Activated naive CD8-positive, alpha-beta T cell (primary cell): ENCODE measurements around the gene TMEM263.

ENCODE experiments used
- H3K27ac Mint-ChIP-seq: one replicate; pipeline ENCODE4 v1.8.0; 2021; ENCODE audit warnings: mixed read lengths
- H3K27me3 Mint-ChIP-seq: one replicate; pipeline ENCODE4 v1.8.0; 2021; ENCODE audit warnings: mixed read lengths
- H3K36me3 Mint-ChIP-seq: one replicate; pipeline ENCODE4 v1.8.0; 2021; ENCODE audit warnings: mixed read lengths
- H3K4me1 Mint-ChIP-seq: one replicate; pipeline ENCODE4 v1.8.0; 2021; ENCODE audit warnings: low read depth, mixed read lengths
- H3K4me3 Mint-ChIP-seq: one replicate; pipeline ENCODE4 v1.8.0; 2021; ENCODE audit warnings: mild to moderate bottlenecking, mixed read lengths
- H3K9me3 Mint-ChIP-seq: one replicate; pipeline ENCODE4 v1.8.0; 2021; ENCODE audit warnings: low read depth, mixed read lengths

The TMEM263 gene

DNA sequence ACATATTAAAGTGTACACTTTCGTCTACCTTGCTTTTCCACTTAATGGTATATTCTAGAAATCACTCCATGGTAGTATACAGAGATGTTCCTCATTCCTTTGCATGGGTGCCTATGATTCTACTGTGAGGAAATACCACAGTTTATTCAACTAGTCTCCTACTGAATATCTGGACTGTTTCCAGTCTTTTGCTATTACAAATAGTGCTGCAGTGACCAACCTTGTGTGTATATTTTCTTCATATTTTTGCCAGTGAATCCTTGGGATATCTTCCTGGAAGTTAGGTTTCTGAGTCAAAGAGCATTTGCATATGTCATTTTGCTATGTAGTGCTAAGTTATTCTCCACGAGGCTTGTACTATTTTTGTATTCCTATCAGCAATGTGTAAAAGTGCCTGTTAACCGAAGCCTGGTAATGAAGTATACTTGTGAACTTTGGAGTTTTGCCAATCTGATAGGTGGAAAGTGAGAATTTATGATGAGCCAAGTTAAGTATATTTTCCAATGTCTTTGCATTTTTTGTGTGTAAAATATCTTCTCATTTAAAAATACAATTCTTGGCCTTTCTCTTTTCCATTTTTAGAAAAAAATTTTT is 31.3 kb upstream of the TMEM263 start:
- H3K27me3 Mint-ChIP-seq, result peaks cover 16% of the 10 kb centered on the region

DNA sequence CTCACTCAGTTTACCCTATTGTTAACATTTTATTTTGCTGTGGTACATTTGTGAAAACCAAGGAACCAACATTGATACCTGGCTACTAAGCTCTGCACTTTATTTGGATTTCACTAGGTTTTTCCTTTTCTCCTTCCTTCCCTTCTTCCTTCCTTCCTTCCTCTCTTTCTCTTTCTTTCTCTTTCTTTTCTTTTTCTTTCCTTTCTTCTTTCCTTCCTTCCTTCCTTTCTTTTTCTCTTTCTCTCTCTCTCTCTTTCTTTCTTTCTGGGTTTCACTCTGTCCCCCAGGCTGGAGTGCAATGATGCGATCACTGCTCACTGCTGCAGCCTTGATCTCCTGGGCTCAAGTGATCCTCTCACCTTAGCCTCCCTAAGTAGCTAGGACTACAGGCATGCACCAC is 29.1 kb upstream of the TMEM263 start:
- H3K4me3 Mint-ChIP-seq, result no peak overlapping the region
- H3K9me3 Mint-ChIP-seq, result peaks cover 6% of the 10 kb centered on the region
- H3K4me1 Mint-ChIP-seq, result no peaks in the 10 kb centered on the region
- no peaks in the 10 kb centered on the region for H3K36me3 Mint-ChIP-seq
- no peak overlapping the region for H3K27ac Mint-ChIP-seq
- H3K27me3 Mint-ChIP-seq, result peaks cover 20% of the 10 kb centered on the region

More for the DNA sequence above, 31.3 kb upstream of the TMEM263 start:
- no peak overlapping the region for H3K27ac Mint-ChIP-seq
- no peak overlapping the region for H3K4me3 Mint-ChIP-seq
- H3K9me3 Mint-ChIP-seq, result peaks cover 6% of the 10 kb centered on the region
- H3K36me3 Mint-ChIP-seq, result no peaks in the 10 kb centered on the region
- peaks cover 1% of the 10 kb centered on the region for H3K4me1 Mint-ChIP-seq

DNA sequence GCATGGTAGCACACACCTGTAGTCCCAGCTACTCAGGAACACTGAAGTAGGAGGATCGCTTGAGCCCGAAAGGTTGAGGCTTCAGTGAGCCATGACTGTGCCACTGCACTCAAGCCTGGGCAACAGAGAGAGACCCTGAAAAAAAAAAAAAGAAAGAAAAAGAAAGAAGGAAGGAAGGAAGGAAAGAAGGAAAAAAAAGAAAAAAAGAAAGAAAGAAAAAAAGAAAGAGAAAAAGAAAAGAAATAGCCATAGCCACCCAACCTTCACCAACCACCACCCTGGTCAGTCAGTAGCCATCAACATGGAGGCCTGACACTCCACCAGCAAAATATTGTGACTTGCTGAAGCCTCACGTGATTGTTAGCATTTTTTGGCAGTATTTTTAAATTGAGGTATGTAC is 21.4 kb upstream of the TMEM263 start:
- no peaks in the 10 kb centered on the region for H3K36me3 Mint-ChIP-seq
- H3K4me3 Mint-ChIP-seq, result no peak overlapping the region
- H3K27me3 Mint-ChIP-seq, result peaks cover 7% of the 10 kb centered on the region
- H3K4me1 Mint-ChIP-seq, result no peaks in the 10 kb centered on the region
- no peak overlapping the region for H3K27ac Mint-ChIP-seq
- no peaks in the 10 kb centered on the region for H3K9me3 Mint-ChIP-seq

DNA sequence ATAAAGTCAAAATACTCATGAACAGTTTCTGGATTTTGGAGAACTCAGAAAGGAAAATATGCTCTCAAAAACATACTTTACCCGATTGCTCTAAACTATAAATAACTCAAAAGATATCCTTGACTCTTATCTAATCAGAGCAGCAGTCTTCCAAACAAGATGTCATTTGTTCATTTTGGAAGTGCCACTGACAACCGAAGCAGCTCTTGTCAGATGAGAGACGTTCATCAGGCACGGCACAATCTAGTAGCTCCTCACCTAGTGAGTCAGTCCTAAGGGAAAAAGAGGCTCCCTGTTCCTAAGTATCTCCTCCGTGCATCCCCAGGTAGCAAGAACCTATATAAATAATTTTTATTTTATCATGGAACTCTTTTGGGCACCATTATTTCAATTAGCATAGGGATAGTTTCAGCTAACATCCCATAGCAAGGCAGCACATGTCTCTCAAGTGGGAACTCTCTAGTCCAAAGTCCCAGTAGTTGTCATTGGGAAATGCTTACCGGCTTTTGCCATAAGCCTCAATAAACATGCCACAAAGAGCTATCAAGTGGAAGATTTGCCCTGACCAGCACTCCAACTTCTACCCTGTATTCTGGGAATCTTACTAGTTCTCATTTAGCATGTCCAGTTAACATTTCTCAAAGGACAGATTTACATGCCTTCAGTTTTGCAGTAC is 14.1 kb upstream of the TMEM263 start:
- H3K27me3 Mint-ChIP-seq, result no peaks in the 10 kb centered on the region
- H3K36me3 Mint-ChIP-seq, result no peaks in the 10 kb centered on the region
- no peak overlapping the region for H3K4me3 Mint-ChIP-seq
- no peaks in the 10 kb centered on the region for H3K9me3 Mint-ChIP-seq
- H3K27ac Mint-ChIP-seq, result no peak overlapping the region
- no peaks in the 10 kb centered on the region for H3K4me1 Mint-ChIP-seq

GRCh38 chr12:106942775-106943174 is 12.9 kb upstream of the TMEM263 start:
- Mint-ChIP-seq H3K27me3 (no peaks in the 10 kb centered on the region), H3K36me3 (no peaks in the 10 kb centered on the region), H3K9me3 (no peaks in the 10 kb centered on the region), H3K4me1 (no peaks in the 10 kb centered on the region), H3K27ac (no peak overlapping the region), H3K4me3 (no peak overlapping the region)

GRCh38 chr12:106945261-106945851 is 10.4 kb upstream of the TMEM263 start:
- Mint-ChIP-seq H3K27me3 (peaks cover 1% of the 10 kb centered on the region), H3K9me3 (peaks cover 4% of the 10 kb centered on the region), H3K4me1 (no peaks in the 10 kb centered on the region), H3K27ac (no peak overlapping the region), H3K36me3 (no peaks in the 10 kb centered on the region), H3K4me3 (no peak overlapping the region)

GRCh38 chr12:106947461-106947860 is 8.2 kb upstream of the TMEM263 start:
- peaks cover 1% of the 10 kb centered on the region for H3K27me3 Mint-ChIP-seq
- H3K36me3 Mint-ChIP-seq, result no peaks in the 10 kb centered on the region
- H3K27ac Mint-ChIP-seq, result no peak overlapping the region
- peaks cover 4% of the 10 kb centered on the region for H3K4me1 Mint-ChIP-seq
- peaks cover 4% of the 10 kb centered on the region for H3K9me3 Mint-ChIP-seq
- no peak overlapping the region for H3K4me3 Mint-ChIP-seq

DNA sequence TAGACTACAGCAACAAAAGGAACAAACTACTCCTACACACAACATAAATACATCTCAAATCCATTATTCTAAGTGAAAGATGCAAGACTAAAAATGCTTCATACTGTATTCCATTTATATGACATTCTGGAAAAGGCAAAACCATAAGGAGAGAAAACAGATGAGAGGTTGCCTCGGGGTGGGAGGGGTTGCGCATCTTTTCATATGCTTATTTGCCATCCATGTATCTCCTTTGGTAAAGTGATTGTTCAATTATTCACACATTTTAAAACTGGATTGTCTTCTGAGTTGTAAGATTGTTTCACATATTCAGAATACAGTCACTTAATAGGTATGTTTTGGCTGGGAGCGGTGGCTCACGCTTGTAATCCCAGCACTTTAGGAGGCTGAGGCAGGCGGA is 5.1 kb upstream of the TMEM263 start:
- Mint-ChIP-seq H3K4me1 (peaks cover 13% of the 10 kb centered on the region), H3K9me3 (peaks cover 4% of the 10 kb centered on the region), H3K27ac (no peak overlapping the region), H3K36me3 (no peaks in the 10 kb centered on the region), H3K27me3 (peaks cover 1% of the 10 kb centered on the region), H3K4me3 (no peak overlapping the region)

- Mint-ChIP-seq H3K36me3 (no peaks in the 10 kb centered on the region), H3K9me3 (peaks cover 4% of the 10 kb centered on the region), H3K4me3 (peak overlapping the region; percentile 52), H3K27me3 (peaks cover 1% of the 10 kb centered on the region), H3K27ac (no peak overlapping the region), H3K4me1 (peaks cover 27% of the 10 kb centered on the region)
Measured at GRCh38 chr12:106953352-106954250, 2.1 kb upstream of the TMEM263 start.

GRCh38 chr12:106954462-106955376 is 988 bp upstream of the TMEM263 start:
- H3K9me3 Mint-ChIP-seq, result no peaks in the 10 kb centered on the region
- peak overlapping the region; percentile 88 for H3K4me3 Mint-ChIP-seq
- H3K27ac Mint-ChIP-seq, result peak overlapping the region; percentile 88
- peaks cover 30% of the 10 kb centered on the region for H3K4me1 Mint-ChIP-seq
- peaks cover 2% of the 10 kb centered on the region for H3K36me3 Mint-ChIP-seq
- no peaks in the 10 kb centered on the region for H3K27me3 Mint-ChIP-seq

DNA sequence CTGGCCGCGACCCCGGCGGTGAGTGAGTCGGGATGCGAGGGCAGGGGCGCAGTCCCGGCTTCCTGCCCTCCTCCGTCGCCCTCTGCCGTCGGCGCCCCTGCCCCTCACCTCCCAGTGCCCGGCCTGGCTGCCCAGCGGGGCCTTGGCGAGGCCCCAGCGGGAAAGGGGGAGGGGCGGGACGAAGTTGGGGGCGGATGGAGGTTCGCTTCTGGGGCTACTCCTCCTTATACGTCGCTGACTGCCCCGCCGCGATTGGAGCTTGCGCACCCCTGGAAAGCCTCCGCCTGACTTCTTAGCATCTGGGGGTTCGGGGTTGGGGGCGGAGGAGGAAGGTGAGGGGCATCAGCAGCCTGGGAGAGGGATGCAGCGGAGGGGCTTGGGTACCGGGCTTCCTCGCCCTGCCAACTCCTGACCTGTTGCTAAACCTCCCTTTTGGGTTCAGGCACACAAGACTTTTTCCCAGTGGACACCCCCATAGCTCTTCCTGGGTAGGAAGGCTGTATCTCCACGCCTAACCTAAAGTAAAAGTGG is 406 bp downstream of the TMEM263 start:
- Mint-ChIP-seq H3K4me3 (peak overlapping the region; percentile 99), H3K27me3 (no peaks in the 10 kb centered on the region), H3K9me3 (no peaks in the 10 kb centered on the region), H3K36me3 (peaks cover 2% of the 10 kb centered on the region), H3K27ac (peak overlapping the region; percentile 94), H3K4me1 (peaks cover 34% of the 10 kb centered on the region)

DNA sequence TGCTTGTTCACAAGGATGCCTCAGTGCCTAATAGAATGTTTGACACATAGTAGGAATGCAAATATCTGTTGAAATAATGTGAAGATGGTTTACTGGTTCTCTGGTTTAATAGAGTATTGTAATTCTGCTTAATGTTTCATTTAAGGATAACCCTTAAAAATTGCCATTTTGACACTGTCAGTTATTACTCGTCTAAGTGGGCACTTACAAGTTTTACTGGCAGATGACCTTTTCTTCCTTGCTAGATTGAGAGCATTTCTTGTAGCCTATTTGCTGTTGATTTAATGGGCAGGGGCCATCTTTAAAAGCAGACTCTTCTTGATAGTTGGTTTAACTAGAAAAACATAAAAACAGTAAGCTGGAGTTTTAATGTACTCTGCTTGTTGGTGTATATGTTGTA is 1.9 kb downstream of the TMEM263 start:
- no peaks in the 10 kb centered on the region for H3K9me3 Mint-ChIP-seq
- no peaks in the 10 kb centered on the region for H3K27me3 Mint-ChIP-seq
- H3K4me3 Mint-ChIP-seq, result peak overlapping the region; percentile 99
- peaks cover 2% of the 10 kb centered on the region for H3K36me3 Mint-ChIP-seq
- H3K4me1 Mint-ChIP-seq, result peaks cover 38% of the 10 kb centered on the region
- peak overlapping the region; percentile 94 for H3K27ac Mint-ChIP-seq

- no peak overlapping the region for H3K4me3 Mint-ChIP-seq
- peaks cover 42% of the 10 kb centered on the region for H3K4me1 Mint-ChIP-seq
- H3K27ac Mint-ChIP-seq, result no peak overlapping the region
- no peaks in the 10 kb centered on the region for H3K27me3 Mint-ChIP-seq
- H3K9me3 Mint-ChIP-seq, result no peaks in the 10 kb centered on the region
- peaks cover 6% of the 10 kb centered on the region for H3K36me3 Mint-ChIP-seq
Measured at GRCh38 chr12:106960443-106960842, 4.7 kb downstream of the TMEM263 start.

GRCh38 chr12:106962286-106962685 is 6.6 kb downstream of the TMEM263 start:
- Mint-ChIP-seq H3K36me3 (peaks cover 11% of the 10 kb centered on the region), H3K9me3 (no peaks in the 10 kb centered on the region), H3K4me3 (no peak overlapping the region), H3K27ac (peak overlapping the region; percentile 3), H3K4me1 (peaks cover 39% of the 10 kb centered on the region), H3K27me3 (no peaks in the 10 kb centered on the region)
